Sigmoid colon (tissue), 3 donors: ENCODE measurements around the gene TBC1D8.

Source experiments
- CTCF ChIP-seq, 4 experiments: fragments of 450-650 bp in 3 of 4; fragments of 200-600 bp in 1 of 4; IDR thresholded peaks; one replicate each; pipeline ENCODE4 v1.5.1; 2016 to 2019; ENCODE audit warnings: antibody characterized with exemption in 4 of 4, mild to moderate bottlenecking in 3 of 4, moderate library complexity in 2 of 4
- POLR2A ChIP-seq, 2 donors: fragments of 450-650 bp; IDR thresholded peaks; one replicate each; pipeline ENCODE4 v1.6.1; 2016; ENCODE audit warnings: antibody characterized with exemption in 2 of 2, mild to moderate bottlenecking in 2 of 2, moderate library complexity in 2 of 2

GRCh38 chr2:101197814-101198213 lies 46.6 kb upstream of the TBC1D8 start:
- TF ChIP-seq CTCF (IDR thresholded peaks at IDR 0.05) (no peak), POLR2A (IDR thresholded peaks at IDR 0.05) (no peak)
